HS-27A (cell line): ENCODE measurements around the gene KRTAP20-1.

ENCODE experiments used
- DNase-seq: peaks from one replicate; pipeline ENCODE4 v3.0.0-alpha.2; 2012; ENCODE audit warnings: low read depth, missing footprints

The KRTAP20-1 gene

GRCh38 chr21:30646904-30647414 is 30.7 kb downstream of the KRTAP20-1 start:
- no peak for DNase-seq

- DNase-seq = no peak
These were observed 36.7 kb downstream of the KRTAP20-1 start for GRCh38 chr21:30652891-30653290.
